Keratinocyte (primary cell): ENCODE data around the gene ACTN4. TPM values are rescaled to one million over a fixed set of nuclear protein-coding genes. Genes with fewer than 3 reads are reported as not detected.

Experiments
- DNase-seq: peaks from one replicate; pipeline ENCODE4 v3.0.0-alpha.2; 2011; ENCODE audit warnings: low read depth, missing footprints, low spot score
- FAIRE-seq: peaks from 2 replicates; lab custom pipeline; 2011; peaks lifted over from hg19 to GRCh38; lab: Jason Lieb, UNC
- H2AFZ ChIP-seq: 2 replicates; pipeline ENCODE4 v1.6.0; 2012; ENCODE audit warnings: low read length, control low read depth, inconsistent platforms; ENCODE audit not compliant: control insufficient read depth
- H3K27ac ChIP-seq: 2 replicates; pipeline ENCODE4 v1.5.1; 2011; ENCODE audit warnings: low read length; ENCODE audit not compliant: control insufficient read depth, insufficient read depth
- H3K27me3 ChIP-seq: 3 replicates; pipeline ENCODE4 v1.6.0; 2011; ENCODE audit warnings: low read length; ENCODE audit not compliant: control insufficient read depth, insufficient read depth; ENCODE audit errors: extremely low read depth
- H3K36me3 ChIP-seq, 2 experiments: 2 replicates in 1 of 2; 3 replicates in 1 of 2; pipeline ENCODE4 v1.5.1; 2011; ENCODE audit warnings: low read length in 2 of 2, mild to moderate bottlenecking in 1 of 2; ENCODE audit not compliant: control insufficient read depth in 2 of 2, insufficient read depth in 2 of 2; ENCODE audit errors: extremely low read depth in 1 of 2
- H3K4me1 ChIP-seq: 3 replicates; pipeline ENCODE4 v1.5.1; 2011; ENCODE audit warnings: low read length; ENCODE audit not compliant: control insufficient read depth, insufficient read depth; ENCODE audit errors: extremely low read depth
- H3K4me2 ChIP-seq: 3 replicates; pipeline ENCODE4 v1.6.0; 2011; ENCODE audit warnings: low read depth, low read length; ENCODE audit not compliant: control insufficient read depth, insufficient read depth; ENCODE audit errors: extremely low read depth
- H3K4me3 ChIP-seq, 3 experiments: fragments of 200-600 bp in 1 of 3; sonication (generic) in 1 of 3; 2 replicates in 2 of 3; 3 replicates in 1 of 3; pipeline ENCODE4 v1.5.1; 2011 to 2016; ENCODE audit warnings: low read length in 3 of 3, mild to moderate bottlenecking in 3 of 3, control low read depth in 2 of 3, inconsistent platforms in 1 of 3, low read depth in 1 of 3, mixed read lengths in 1 of 3, mixed run types in 1 of 3, moderate library complexity in 1 of 3; ENCODE audit not compliant: control insufficient read depth in 2 of 3, insufficient read depth in 2 of 3; ENCODE audit errors: extremely low read depth in 1 of 3
- H3K79me2 ChIP-seq: 2 replicates; pipeline ENCODE4 v1.6.0; 2012; ENCODE audit warnings: low read length; ENCODE audit not compliant: control insufficient read depth, insufficient read depth
- H3K9ac ChIP-seq: 3 replicates; pipeline ENCODE4 v1.6.0; 2011; ENCODE audit warnings: low read length; ENCODE audit not compliant: control insufficient read depth, insufficient read depth; ENCODE audit errors: extremely low read depth
- H3K9me1 ChIP-seq: 3 replicates; pipeline ENCODE4 v1.6.0; 2011; ENCODE audit warnings: low read length; ENCODE audit not compliant: control insufficient read depth, insufficient read depth; ENCODE audit errors: extremely low read depth
- H3K9me3 ChIP-seq: 2 replicates; pipeline ENCODE4 v1.5.1; 2012; ENCODE audit warnings: low read depth, low read length; ENCODE audit not compliant: control insufficient read depth
- H4K20me1 ChIP-seq: 3 replicates; pipeline ENCODE4 v1.6.0; 2011; ENCODE audit warnings: low read length; ENCODE audit not compliant: control insufficient read depth, insufficient read depth; ENCODE audit errors: extremely low read depth
- CTCF ChIP-seq, 3 experiments: IDR thresholded peaks in 1 of 3; conservative IDR thresholded peaks in 1 of 3; optimal IDR thresholded peaks in 1 of 3; 2 replicates in 2 of 3; 3 replicates in 1 of 3; pipeline versions ENCODE3 to v1.5.1; 2011; ENCODE audit warnings: low read length in 3 of 3, mild to moderate bottlenecking in 3 of 3, moderate library complexity in 2 of 3, control low read depth in 1 of 3, inconsistent platforms in 1 of 3; ENCODE audit not compliant: insufficient read depth in 2 of 3; ENCODE audit errors: extremely low read depth in 1 of 3
- EZH2 ChIP-seq: IDR thresholded peaks from one replicate; pipeline ENCODE4 v1.6.1; 2012; ENCODE audit warnings: inconsistent platforms, mild to moderate bottlenecking, low read length, moderate library complexity
- dilution Hi-C: fragments of 300-500 bp; cut with MboI; formaldehyde crosslinking; loops from one replicate; pipeline ENCODE4 v1.7.0; 2020; ENCODE audit warnings: low sequenced_read_pairs; ENCODE audit not compliant: extremely low pct_ligation_motif_present
- polyA plus RNA-seq, 5 experiments: library from polyadenylated mRNA; depleted of rRNA in 3 of 5; stranded (reverse) in 3 of 5; stranded (forward) in 1 of 5; unstranded in 1 of 5; fragments of >200 nt; gene quantifications; 1 replicate in 1 of 5; 2 replicates in 3 of 5; 3 replicates in 1 of 5; pipeline versions ENCODE4 v1.2.1 to v1.2.3, GENCODE V29; 2011 to 2012; ENCODE audit warnings: missing spikeins in 2 of 5, low read depth in 1 of 5, low replicate concordance in 1 of 5

ACTN4 gene
- polyA plus RNA-seq, 1 donor (not counting 4 experiments of a cell fraction or from before 2014, with no cell fraction given) = 463 TPM

- H3K9me1 ChIP-seq = no peaks in the 10 kb centered on the region
- FAIRE-seq = no peak
- peaks cover 6% of the 10 kb centered on the region for H4K20me1 ChIP-seq
- H3K27ac ChIP-seq = peak overlapping the region; percentile 98
- no peaks in the 10 kb centered on the region for H3K27me3 ChIP-seq
- peaks cover 81% of the 10 kb centered on the region for H3K79me2 ChIP-seq
- no peak overlapping the region for H3K4me3 ChIP-seq
- H3K9me3 ChIP-seq = no peaks in the 10 kb centered on the region
- DNase-seq = no peak
- TF ChIP-seq CTCF (optimal IDR thresholded peaks at IDR 0.05 in 1 of 3, IDR thresholded peaks at IDR 0.05 in 1 of 3, conservative IDR thresholded peaks at IDR 0.05 in 1 of 3; ENCODE audit: extremely low read depth in 1 of 3, insufficient read depth in 2 of 3, low read length in 3 of 3) (no peak), EZH2 (no peak)
- peaks cover 4 to 38% of the 10 kb centered on the region in 2 experiments for H3K36me3 ChIP-seq
- peaks cover 85% of the 10 kb centered on the region for H3K4me1 ChIP-seq
- peak overlapping the region; percentile 25 for H3K4me2 ChIP-seq
- no peak overlapping the region for H2AFZ ChIP-seq
- dilution Hi-C loops = no loop called here
- peak overlapping the region; percentile 80 for H3K9ac ChIP-seq
These were observed 7.2 kb downstream of the ACTN4 start for GRCh38 chr19:38654628-38655055.

- DNase-seq = no peak
- no peak overlapping the region for H2AFZ ChIP-seq
- no peak overlapping the region for H3K4me3 ChIP-seq
- H3K79me2 ChIP-seq = peaks cover 81% of the 10 kb centered on the region
- peaks cover 4 to 39% of the 10 kb centered on the region in 2 experiments for H3K36me3 ChIP-seq
- dilution Hi-C loops = no loop called here
- FAIRE-seq = no peak
- peak overlapping the region; percentile 80 for H3K9ac ChIP-seq
- peak overlapping the region; percentile 25 for H3K4me2 ChIP-seq
- peaks cover 91% of the 10 kb centered on the region for H3K4me1 ChIP-seq
- H3K9me1 ChIP-seq = no peaks in the 10 kb centered on the region
- H4K20me1 ChIP-seq = peaks cover 4% of the 10 kb centered on the region
- H3K27me3 ChIP-seq = no peaks in the 10 kb centered on the region
- peak overlapping the region; percentile 98 for H3K27ac ChIP-seq
- TF ChIP-seq CTCF (optimal IDR thresholded peaks at IDR 0.05 in 1 of 3, IDR thresholded peaks at IDR 0.05 in 1 of 3, conservative IDR thresholded peaks at IDR 0.05 in 1 of 3; ENCODE audit: extremely low read depth in 1 of 3, insufficient read depth in 2 of 3, low read length in 3 of 3) (no peak), EZH2 (no peak)
- no peaks in the 10 kb centered on the region for H3K9me3 ChIP-seq
These were observed 7.8 kb downstream of the ACTN4 start for GRCh38 chr19:38655148-38655824.
